ENCODE results near the gene KLHL13. TPM values are rescaled to one million over a fixed set of nuclear protein-coding genes. Genes with fewer than 3 reads are reported as not detected.

The KLHL13 gene
- total and polyA plus RNA-seq, 10 of the 15 experiments (the other 5 are each of a cell fraction or from before 2014, with no cell fraction given), result 8.2 to 34.1 (median 13.8) TPM

DNA sequence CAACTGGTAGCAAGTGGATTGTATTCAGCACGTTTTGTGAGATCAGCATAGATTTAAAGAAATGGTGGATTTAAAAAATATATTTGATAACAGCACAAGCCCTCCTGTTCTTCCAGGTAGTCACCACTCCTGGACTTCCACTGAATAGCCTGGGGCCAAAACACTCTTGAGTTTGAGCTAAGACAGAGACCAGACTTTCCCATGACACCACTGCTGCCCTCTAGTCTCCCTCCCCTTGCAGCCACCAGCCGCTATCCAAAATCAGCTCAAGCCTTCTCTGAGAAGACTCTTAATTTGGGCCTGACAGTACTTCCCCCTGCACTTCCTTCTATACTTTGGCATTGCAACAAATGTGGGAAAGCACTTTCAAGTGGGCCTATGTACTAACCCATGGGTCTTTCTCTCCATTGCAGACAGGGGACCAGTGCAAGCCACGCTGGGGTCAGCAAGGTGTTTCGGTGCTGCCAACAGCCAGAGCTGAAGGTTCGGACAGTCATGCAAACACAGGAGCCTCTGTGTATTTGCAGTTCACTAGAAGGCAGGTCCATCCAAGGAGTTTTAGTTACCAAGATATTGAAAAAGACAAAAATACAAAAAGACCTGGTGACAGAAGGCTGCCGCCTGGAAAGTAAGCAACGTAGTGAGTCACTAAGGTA lies 40.5 kb upstream of the KLHL13 start:
- DNase-seq (ENCODE audit: low read depth, low spot score) (no peak), FAIRE-seq (no peak), ATAC-seq (no peak)
- Histone ChIP-seq H3K4me2 (ENCODE audit: control insufficient read depth, insufficient read depth) (no peak overlapping the region), H4K20me1 (ENCODE audit: control insufficient read depth, insufficient read depth) (no peaks in the 10 kb centered on the region), H3K4me1 (ENCODE audit: control insufficient read depth, insufficient read depth, low read length) (no peaks in the 10 kb centered on the region), H3K9me3 (replicated peaks; ENCODE audit: control insufficient read depth, insufficient read depth, low read length) (no peaks in the 10 kb centered on the region), H2AFZ (ENCODE audit: control insufficient read depth, low read depth, low read length) (no peak overlapping the region), H3K4me3 (no peak overlapping the region), H3K27ac (ENCODE audit: control insufficient read depth, insufficient read depth) (no peak overlapping the region), H3K79me2 (ENCODE audit: control insufficient read depth, insufficient read depth, low read length) (no peaks in the 10 kb centered on the region), H3K36me3 (ENCODE audit: control insufficient read depth in 2 of 2, insufficient read depth in 2 of 2, low read length in 1 of 2) (no peaks in the 10 kb centered on the region), H3K27me3 (replicated peaks in 1 of 2; ENCODE audit: control insufficient read depth in 2 of 2, insufficient read depth in 2 of 2, low read length in 1 of 2) (peaks cover 0 to 3% of the 10 kb centered on the region in 2 experiments; a peak in 1 of 4 replicates), H3K9ac (ENCODE audit: control insufficient read depth, insufficient read depth, low read length) (no peak overlapping the region)
- ChIA-PET SMC1A (ENCODE audit: uncharacterized antibody, unreplicated experiment) (no interaction called here), RAD21 (ENCODE audit: unreplicated experiment) (no interaction called here), POLR2A (no interaction called here), CTCF (no interaction called here)
- BruUV-seq (replicated peaks), result no TSS peak
- intact Hi-C loops (cut with micrococcal nuclease; ENCODE audit: unreplicated experiment) (no loop called here), in situ Hi-C loops (cut with MboI) (no loop called here)
- WGBS (ENCODE audit: insufficient coverage, insufficient replicate concordance, low lambda C conversion rate, missing lambda C conversion rate), result 57% methylated on average over 7 of the region's 7 CpGs
- TF ChIP-seq BMI1 (IDR thresholded peaks at IDR 0.05; ENCODE audit: borderline replicate concordance), result no peak
- TF ChIP-seq SUPT20H (IDR thresholded peaks at IDR 0.05; ENCODE audit: borderline replicate concordance, control insufficient read depth, low read depth, low read length), result no peak
- TF ChIP-seq, protein P1, sequence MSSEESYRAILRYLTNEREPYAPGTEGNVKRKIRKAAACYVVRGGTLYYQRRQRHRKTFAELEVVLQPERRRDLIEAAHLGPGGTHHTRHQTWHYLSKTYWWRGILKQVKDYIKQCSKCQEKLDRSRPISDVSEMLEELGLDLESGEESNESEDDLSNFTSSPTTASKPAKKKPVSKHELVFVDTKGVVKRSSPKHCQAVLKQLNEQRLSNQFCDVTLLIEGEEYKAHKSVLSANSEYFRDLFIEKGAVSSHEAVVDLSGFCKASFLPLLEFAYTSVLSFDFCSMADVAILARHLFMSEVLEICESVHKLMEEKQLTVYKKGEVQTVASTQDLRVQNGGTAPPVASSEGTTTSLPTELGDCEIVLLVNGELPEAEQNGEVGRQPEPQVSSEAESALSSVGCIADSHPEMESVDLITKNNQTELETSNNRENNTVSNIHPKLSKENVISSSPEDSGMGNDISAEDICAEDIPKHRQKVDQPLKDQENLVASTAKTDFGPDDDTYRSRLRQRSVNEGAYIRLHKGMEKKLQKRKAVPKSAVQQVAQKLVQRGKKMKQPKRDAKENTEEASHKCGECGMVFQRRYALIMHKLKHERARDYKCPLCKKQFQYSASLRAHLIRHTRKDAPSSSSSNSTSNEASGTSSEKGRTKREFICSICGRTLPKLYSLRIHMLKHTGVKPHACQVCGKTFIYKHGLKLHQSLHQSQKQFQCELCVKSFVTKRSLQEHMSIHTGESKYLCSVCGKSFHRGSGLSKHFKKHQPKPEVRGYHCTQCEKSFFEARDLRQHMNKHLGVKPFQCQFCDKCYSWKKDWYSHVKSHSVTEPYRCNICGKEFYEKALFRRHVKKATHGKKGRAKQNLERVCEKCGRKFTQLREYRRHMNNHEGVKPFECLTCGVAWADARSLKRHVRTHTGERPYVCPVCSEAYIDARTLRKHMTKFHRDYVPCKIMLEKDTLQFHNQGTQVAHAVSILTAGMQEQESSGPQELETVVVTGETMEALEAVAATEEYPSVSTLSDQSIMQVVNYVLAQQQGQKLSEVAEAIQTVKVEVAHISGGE (CRISPR knock-in tag; IDR thresholded peaks at IDR 0.05), result no peak
- TF ChIP-seq RCOR1 (conservative IDR thresholded peaks at IDR 0.05; ENCODE audit: low read depth, low read length), result no peak
- no peak for TF ChIP-seq EGR1 (IDR thresholded peaks at IDR 0.05; ENCODE audit: borderline replicate concordance in 1 of 2, low read depth in 2 of 2, low read length in 2 of 2)
- TF ChIP-seq GATAD2B (conservative IDR thresholded peaks at IDR 0.05; ENCODE audit: low read depth), result no peak
- TF ChIP-seq, protein P2, sequence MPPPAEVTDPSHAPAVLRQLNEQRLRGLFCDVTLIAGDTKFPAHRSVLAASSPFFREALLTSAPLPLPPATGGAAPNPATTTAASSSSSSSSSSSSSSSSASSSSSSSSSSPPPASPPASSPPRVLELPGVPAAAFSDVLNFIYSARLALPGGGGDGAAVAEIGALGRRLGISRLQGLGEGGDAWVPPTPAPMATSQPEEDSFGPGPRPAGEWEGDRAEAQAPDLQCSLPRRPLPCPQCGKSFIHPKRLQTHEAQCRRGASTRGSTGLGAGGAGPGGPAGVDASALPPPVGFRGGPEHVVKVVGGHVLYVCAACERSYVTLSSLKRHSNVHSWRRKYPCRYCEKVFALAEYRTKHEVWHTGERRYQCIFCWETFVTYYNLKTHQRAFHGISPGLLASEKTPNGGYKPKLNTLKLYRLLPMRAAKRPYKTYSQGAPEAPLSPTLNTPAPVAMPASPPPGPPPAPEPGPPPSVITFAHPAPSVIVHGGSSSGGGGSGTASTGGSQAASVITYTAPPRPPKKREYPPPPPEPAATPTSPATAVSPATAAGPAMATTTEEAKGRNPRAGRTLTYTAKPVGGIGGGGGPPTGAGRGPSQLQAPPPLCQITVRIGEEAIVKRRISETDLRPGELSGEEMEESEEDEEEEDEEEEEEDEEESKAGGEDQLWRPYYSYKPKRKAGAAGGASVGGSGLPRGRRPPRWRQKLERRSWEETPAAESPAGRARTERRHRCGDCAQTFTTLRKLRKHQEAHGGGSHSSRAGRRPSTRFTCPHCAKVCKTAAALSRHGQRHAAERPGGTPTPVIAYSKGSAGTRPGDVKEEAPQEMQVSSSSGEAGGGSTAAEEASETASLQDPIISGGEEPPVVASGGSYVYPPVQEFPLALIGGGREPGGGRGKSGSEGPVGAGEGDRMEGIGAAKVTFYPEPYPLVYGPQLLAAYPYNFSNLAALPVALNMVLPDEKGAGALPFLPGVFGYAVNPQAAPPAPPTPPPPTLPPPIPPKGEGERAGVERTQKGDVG (CRISPR knock-in tag; IDR thresholded peaks at IDR 0.05), result no peak
- TF ChIP-seq TCF12 (IDR thresholded peaks at IDR 0.05; ENCODE audit: low read depth, low read length), result no peak
- TF ChIP-seq, protein P3, sequence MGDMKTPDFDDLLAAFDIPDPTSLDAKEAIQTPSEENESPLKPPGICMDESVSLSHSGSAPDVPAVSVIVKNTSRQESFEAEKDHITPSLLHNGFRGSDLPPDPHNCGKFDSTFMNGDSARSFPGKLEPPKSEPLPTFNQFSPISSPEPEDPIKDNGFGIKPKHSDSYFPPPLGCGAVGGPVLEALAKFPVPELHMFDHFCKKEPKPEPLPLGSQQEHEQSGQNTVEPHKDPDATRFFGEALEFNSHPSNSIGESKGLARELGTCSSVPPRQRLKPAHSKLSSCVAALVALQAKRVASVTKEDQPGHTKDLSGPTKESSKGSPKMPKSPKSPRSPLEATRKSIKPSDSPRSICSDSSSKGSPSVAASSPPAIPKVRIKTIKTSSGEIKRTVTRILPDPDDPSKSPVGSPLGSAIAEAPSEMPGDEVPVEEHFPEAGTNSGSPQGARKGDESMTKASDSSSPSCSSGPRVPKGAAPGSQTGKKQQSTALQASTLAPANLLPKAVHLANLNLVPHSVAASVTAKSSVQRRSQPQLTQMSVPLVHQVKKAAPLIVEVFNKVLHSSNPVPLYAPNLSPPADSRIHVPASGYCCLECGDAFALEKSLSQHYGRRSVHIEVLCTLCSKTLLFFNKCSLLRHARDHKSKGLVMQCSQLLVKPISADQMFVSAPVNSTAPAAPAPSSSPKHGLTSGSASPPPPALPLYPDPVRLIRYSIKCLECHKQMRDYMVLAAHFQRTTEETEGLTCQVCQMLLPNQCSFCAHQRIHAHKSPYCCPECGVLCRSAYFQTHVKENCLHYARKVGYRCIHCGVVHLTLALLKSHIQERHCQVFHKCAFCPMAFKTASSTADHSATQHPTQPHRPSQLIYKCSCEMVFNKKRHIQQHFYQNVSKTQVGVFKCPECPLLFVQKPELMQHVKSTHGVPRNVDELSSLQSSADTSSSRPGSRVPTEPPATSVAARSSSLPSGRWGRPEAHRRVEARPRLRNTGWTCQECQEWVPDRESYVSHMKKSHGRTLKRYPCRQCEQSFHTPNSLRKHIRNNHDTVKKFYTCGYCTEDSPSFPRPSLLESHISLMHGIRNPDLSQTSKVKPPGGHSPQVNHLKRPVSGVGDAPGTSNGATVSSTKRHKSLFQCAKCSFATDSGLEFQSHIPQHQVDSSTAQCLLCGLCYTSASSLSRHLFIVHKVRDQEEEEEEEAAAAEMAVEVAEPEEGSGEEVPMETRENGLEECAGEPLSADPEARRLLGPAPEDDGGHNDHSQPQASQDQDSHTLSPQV (IDR thresholded peaks at IDR 0.05), result no peak
- no peak for TF ChIP-seq HDAC2 (IDR thresholded peaks at IDR 0.05)
- TF ChIP-seq FOXM1 (IDR thresholded peaks at IDR 0.05; ENCODE audit: low read depth, low read length), result no peak
- TF ChIP-seq IRF4 (IDR thresholded peaks at IDR 0.05; ENCODE audit: low read depth, low read length), result no peak

All from GM12878 (cell line).